Measurements from ENCODE around the gene PADI2.

DNA sequence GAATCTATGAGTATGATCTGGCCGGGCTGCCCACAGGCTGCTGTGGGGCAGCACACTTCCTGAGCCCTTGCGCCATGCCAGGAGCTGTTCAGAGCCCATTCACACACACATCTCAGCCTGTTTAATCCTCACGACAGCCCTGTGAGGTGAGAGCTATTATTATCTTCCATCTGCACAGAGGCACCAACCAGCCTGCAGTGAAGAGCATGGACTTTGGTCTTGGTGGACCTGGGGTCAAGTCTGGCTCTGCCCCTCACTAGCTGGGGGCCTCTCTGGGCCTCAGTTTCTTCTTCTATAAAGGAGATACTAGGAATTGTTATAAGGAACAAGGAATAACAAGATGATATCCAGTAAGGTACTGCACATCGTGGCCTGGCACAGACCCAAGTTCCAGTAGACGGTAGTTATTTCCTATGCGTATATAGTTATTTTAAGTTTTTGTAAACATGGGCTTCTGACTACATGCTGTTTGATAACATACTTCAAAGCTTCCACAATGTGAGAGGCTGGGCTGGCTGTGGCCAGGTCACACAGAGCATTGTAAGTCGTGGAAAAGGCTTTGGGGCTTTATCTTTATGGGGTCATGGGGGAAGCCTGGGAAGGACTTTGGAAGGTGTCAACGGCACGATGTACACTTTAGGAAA, 3.4 kb upstream of the PADI2 start:
- TF ChIP-seq JUND (IDR thresholded peaks at IDR 0.05) (no peak), FOXA1 (IDR thresholded peaks at IDR 0.05) (no peak), YY1 (IDR thresholded peaks at IDR 0.05) (no peak), SP1 (IDR thresholded peaks at IDR 0.05) (no peak), GABPA (IDR thresholded peaks at IDR 0.05 in 1 of 2, conservative IDR thresholded peaks at IDR 0.05 in 1 of 2) (no peak), TAF1 (conservative IDR thresholded peaks at IDR 0.05) (no peak), ATF3 (IDR thresholded peaks at IDR 0.05) (no peak), RXRA (IDR thresholded peaks at IDR 0.05) (no peak), EGR1 (IDR thresholded peaks at IDR 0.05; ENCODE audit: low read depth in 2 of 2) (no peak), RAD21 (IDR thresholded peaks at IDR 0.05) (no peak)
- TF ChIP-seq, protein P1, sequence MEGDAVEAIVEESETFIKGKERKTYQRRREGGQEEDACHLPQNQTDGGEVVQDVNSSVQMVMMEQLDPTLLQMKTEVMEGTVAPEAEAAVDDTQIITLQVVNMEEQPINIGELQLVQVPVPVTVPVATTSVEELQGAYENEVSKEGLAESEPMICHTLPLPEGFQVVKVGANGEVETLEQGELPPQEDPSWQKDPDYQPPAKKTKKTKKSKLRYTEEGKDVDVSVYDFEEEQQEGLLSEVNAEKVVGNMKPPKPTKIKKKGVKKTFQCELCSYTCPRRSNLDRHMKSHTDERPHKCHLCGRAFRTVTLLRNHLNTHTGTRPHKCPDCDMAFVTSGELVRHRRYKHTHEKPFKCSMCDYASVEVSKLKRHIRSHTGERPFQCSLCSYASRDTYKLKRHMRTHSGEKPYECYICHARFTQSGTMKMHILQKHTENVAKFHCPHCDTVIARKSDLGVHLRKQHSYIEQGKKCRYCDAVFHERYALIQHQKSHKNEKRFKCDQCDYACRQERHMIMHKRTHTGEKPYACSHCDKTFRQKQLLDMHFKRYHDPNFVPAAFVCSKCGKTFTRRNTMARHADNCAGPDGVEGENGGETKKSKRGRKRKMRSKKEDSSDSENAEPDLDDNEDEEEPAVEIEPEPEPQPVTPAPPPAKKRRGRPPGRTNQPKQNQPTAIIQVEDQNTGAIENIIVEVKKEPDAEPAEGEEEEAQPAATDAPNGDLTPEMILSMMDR (IDR thresholded peaks at IDR 0.05; ENCODE audit: low read depth, low read length, missing input control) = no peak
- TF ChIP-seq, protein P2, sequence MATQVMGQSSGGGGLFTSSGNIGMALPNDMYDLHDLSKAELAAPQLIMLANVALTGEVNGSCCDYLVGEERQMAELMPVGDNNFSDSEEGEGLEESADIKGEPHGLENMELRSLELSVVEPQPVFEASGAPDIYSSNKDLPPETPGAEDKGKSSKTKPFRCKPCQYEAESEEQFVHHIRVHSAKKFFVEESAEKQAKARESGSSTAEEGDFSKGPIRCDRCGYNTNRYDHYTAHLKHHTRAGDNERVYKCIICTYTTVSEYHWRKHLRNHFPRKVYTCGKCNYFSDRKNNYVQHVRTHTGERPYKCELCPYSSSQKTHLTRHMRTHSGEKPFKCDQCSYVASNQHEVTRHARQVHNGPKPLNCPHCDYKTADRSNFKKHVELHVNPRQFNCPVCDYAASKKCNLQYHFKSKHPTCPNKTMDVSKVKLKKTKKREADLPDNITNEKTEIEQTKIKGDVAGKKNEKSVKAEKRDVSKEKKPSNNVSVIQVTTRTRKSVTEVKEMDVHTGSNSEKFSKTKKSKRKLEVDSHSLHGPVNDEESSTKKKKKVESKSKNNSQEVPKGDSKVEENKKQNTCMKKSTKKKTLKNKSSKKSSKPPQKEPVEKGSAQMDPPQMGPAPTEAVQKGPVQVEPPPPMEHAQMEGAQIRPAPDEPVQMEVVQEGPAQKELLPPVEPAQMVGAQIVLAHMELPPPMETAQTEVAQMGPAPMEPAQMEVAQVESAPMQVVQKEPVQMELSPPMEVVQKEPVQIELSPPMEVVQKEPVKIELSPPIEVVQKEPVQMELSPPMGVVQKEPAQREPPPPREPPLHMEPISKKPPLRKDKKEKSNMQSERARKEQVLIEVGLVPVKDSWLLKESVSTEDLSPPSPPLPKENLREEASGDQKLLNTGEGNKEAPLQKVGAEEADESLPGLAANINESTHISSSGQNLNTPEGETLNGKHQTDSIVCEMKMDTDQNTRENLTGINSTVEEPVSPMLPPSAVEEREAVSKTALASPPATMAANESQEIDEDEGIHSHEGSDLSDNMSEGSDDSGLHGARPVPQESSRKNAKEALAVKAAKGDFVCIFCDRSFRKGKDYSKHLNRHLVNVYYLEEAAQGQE (IDR thresholded peaks at IDR 0.05) = no peak
- TF ChIP-seq, protein P3, sequence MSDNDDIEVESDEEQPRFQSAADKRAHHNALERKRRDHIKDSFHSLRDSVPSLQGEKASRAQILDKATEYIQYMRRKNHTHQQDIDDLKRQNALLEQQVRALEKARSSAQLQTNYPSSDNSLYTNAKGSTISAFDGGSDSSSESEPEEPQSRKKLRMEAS (IDR thresholded peaks at IDR 0.05) = no peak

All from liver (tissue), 3 donors.